ENCODE results near the gene ZC3H13. TPM values are rescaled to one million over a fixed set of nuclear protein-coding genes. Genes with fewer than 3 reads are reported as not detected.

Gene ZC3H13
- total RNA-seq, 4 donors from 2014 or later = 26.9 to 41.4 (median 36.0) TPM

GRCh38 chr13:45915686-45916439 is 136.7 kb downstream of the ZC3H13 start:
- no peak for TF ChIP-seq POLR2A (IDR thresholded peaks at IDR 0.05)
- TF ChIP-seq CTCF (IDR thresholded peaks at IDR 0.05) = no peak
- no peaks in the 10 kb centered on the region for H3K9me3 ChIP-seq
- H3K27ac ChIP-seq = no peak overlapping the region
- WGBS, 2 donors = 82 to 89% methylated on average over 7 of the region's 7 CpGs
- H3K4me3 ChIP-seq (replicated peaks in 1 of 3) = no peak overlapping the region
- no peaks in the 10 kb centered on the region for H3K27me3 ChIP-seq
- DNase-seq = no peak
- intact Hi-C loops (cut with DNase I) = no loop called here
- H3K4me1 ChIP-seq = peaks cover 0 to 3% of the 10 kb centered on the region in 2 donors
- no peaks in the 10 kb centered on the region for H3K36me3 ChIP-seq

GRCh38 chr13:45909673-45910072 is 142.9 kb downstream of the ZC3H13 start:
- peak; percentile 7 to 10 for DNase-seq
- peaks cover 0 to 7% of the 10 kb centered on the region in 2 donors for H3K4me1 ChIP-seq
- no peak overlapping the region for H3K27ac ChIP-seq
- no peaks in the 10 kb centered on the region for H3K9me3 ChIP-seq
- H3K4me3 ChIP-seq (replicated peaks in 1 of 3) = no peak overlapping the region
- no peaks in the 10 kb centered on the region for H3K27me3 ChIP-seq
- WGBS, 2 donors = 68 to 74% methylated on average over 6 to 7 of the region's 7 CpGs
- TF ChIP-seq POLR2A (IDR thresholded peaks at IDR 0.05) = no peak
- no peak for TF ChIP-seq CTCF (IDR thresholded peaks at IDR 0.05)
- H3K36me3 ChIP-seq = no peaks in the 10 kb centered on the region
- intact Hi-C loops (cut with DNase I) = no loop called here

- intact Hi-C loops (cut with DNase I) = no loop called here
- no peaks in the 10 kb centered on the region for H3K9me3 ChIP-seq
- H3K36me3 ChIP-seq = no peaks in the 10 kb centered on the region
- TF ChIP-seq CTCF (IDR thresholded peaks at IDR 0.05) (no peak), POLR2A (IDR thresholded peaks at IDR 0.05) (no peak)
- no peak overlapping the region for H3K27ac ChIP-seq
- peaks cover 0 to 7% of the 10 kb centered on the region in 2 donors for H3K4me1 ChIP-seq
- H3K4me3 ChIP-seq (replicated peaks in 1 of 3) = no peak overlapping the region
- no peak for DNase-seq
- no peaks in the 10 kb centered on the region for H3K27me3 ChIP-seq
- 84 to 88% methylated on average over 3 of the region's 3 CpGs for WGBS, 2 donors
Observed at GRCh38 chr13:45909089-45909488, 143.5 kb downstream of the ZC3H13 start.

- peaks cover 0 to 7% of the 10 kb centered on the region in 2 donors for H3K4me1 ChIP-seq
- 65 to 73% methylated on average over 11 of the region's 11 CpGs for WGBS, 2 donors
- H3K27ac ChIP-seq = no peak overlapping the region
- no peaks in the 10 kb centered on the region for H3K36me3 ChIP-seq
- no peaks in the 10 kb centered on the region for H3K9me3 ChIP-seq
- intact Hi-C loops (cut with DNase I) = no loop called here
- no peak for DNase-seq
- TF ChIP-seq CTCF (IDR thresholded peaks at IDR 0.05) (no peak), POLR2A (IDR thresholded peaks at IDR 0.05) (no peak)
- no peaks in the 10 kb centered on the region for H3K27me3 ChIP-seq
- H3K4me3 ChIP-seq (replicated peaks in 1 of 3) = no peak overlapping the region
Observed at GRCh38 chr13:45907503-45907902, 145.0 kb downstream of the ZC3H13 start.

Other genes starting within 250 kb of the ZC3H13 start
- under 1 TPM in 1 of 4 donors, not detected in 3; 0.13 TPM for gene SIAH3, start 201.0 kb downstream of the ZC3H13 start, total RNA-seq
- under 1 TPM in 2 of 4 donors, not detected in 2; 0.67 to 0.83 TPM for gene CPB2, start 52.3 kb upstream of the ZC3H13 start, total RNA-seq
- gene LCP1, start 129.4 kb upstream of the ZC3H13 start, total RNA-seq = 10 to 100 TPM in 2 of 4 donors, 1 to 10 TPM in 2; 8.7 to 27.3 (median 11.9) TPM
- gene LRRC63, start 159.2 kb upstream of the ZC3H13 start, total RNA-seq = under 1 TPM in 2 of 4 donors, not detected in 2; 0.11 to 0.13 TPM

All from thyroid gland (tissue), 4 donors.